ENCODE results near the gene CYP2A6. TPM values are rescaled to one million over a fixed set of nuclear protein-coding genes. Genes with fewer than 3 reads are reported as not detected.
A peak's percentile ranks its signal among the peaks of the same experiment; 100 is the strongest.

CYP2A6 gene
- total RNA-seq, 1 donor from 2014 or later: not detected

DNA sequence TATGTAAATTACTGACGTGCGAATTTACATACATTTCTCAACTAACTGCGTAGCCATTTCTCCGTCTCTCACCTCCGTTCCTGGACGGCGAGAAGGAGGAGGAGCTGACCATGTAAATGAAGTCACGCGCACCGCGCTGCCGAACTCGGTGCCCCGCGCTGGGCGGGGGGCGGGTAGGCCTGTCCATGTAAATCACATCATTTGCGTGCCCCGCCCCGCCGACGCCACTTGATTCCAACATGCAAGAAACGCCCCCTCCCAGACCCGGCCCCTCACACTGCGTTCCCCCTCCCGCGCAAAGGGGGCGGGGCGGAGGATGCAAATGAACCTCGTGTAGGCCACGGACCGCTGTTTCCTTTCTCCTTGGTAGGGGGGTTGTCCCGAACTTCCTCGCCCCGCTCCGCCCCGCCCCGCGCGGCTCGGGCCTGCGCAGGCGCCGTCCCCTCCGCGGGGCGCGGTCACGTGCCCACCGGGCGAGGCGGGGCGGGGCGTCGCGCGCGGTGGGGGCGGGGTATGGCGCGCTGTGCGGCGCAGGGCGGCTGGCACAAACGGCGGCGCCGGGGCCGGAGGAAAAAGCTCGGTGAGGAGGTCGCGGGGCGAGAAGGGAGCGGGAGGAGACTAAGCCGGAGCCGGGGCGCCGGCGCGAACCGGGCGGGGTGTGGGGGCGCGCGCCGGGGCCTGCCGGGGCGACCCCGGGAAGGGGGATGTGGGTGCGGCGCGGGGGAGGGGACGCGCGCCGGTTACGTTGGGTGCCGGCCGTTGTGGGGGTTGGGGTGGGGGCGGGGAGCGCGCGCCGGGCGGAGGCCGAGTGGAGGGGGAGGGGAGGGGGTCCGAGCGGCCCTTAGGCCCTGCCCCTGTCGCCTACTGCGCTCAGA is 51.3 kb downstream of the CYP2A6 start, which contains the start of gene EGLN2:
Gene EGLN2, plus strand, starts transcription at position 509 of the 875 bp plus-strand sequence. CDS start 1,382 bp downstream, outside the sequence.
- peaks cover 15% of the 10 kb centered on the region for H3F3A ChIP-seq (ENCODE audit: low read depth)
- H3K4me3 ChIP-seq: peak within 1 kb of the TSS; percentile 99
- no peaks in the 10 kb centered on the region for H3K36me3 ChIP-seq
- no peaks in the 10 kb centered on the region for H3K9me3 Mint-ChIP-seq
- H3K27ac ChIP-seq: peak within 1 kb of the TSS; percentile 94
- H3K27me3 ChIP-seq: no peaks in the 10 kb centered on the region
- H3K4me2 ChIP-seq: peak within 1 kb of the TSS; percentile 97
- peaks cover 5% of the 10 kb centered on the region for H3K36me3 Mint-ChIP-seq
- H3K4me1 ChIP-seq: peaks cover 25% of the 10 kb centered on the region
- TF ChIP-seq EZH2 (IDR thresholded peaks at IDR 0.05): no peak
- TF ChIP-seq, protein P1, sequence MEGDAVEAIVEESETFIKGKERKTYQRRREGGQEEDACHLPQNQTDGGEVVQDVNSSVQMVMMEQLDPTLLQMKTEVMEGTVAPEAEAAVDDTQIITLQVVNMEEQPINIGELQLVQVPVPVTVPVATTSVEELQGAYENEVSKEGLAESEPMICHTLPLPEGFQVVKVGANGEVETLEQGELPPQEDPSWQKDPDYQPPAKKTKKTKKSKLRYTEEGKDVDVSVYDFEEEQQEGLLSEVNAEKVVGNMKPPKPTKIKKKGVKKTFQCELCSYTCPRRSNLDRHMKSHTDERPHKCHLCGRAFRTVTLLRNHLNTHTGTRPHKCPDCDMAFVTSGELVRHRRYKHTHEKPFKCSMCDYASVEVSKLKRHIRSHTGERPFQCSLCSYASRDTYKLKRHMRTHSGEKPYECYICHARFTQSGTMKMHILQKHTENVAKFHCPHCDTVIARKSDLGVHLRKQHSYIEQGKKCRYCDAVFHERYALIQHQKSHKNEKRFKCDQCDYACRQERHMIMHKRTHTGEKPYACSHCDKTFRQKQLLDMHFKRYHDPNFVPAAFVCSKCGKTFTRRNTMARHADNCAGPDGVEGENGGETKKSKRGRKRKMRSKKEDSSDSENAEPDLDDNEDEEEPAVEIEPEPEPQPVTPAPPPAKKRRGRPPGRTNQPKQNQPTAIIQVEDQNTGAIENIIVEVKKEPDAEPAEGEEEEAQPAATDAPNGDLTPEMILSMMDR (IDR thresholded peaks at IDR 0.05): no peak
- TF ChIP-seq EZH2phosphoT487 (IDR thresholded peaks at IDR 0.05): no peak
- H3K9me3 ChIP-seq (ENCODE audit: low read depth): no peaks in the 10 kb centered on the region
- H3K27ac Mint-ChIP-seq: peak within 1 kb of the TSS; percentile 94
- H2AFZ ChIP-seq (replicated peaks): peak within 1 kb of the TSS; percentile 86
- peaks cover 48% of the 10 kb centered on the region for H3K4me1 Mint-ChIP-seq
- peaks cover 48% of the 10 kb centered on the region for H3K79me2 ChIP-seq (ENCODE audit: low read depth)
- H3K9ac ChIP-seq: peak within 1 kb of the TSS; percentile 83
- H4K20me1 ChIP-seq (ENCODE audit: low read depth): peaks cover 46% of the 10 kb centered on the region
- H3K4me3 Mint-ChIP-seq: peak within 1 kb of the TSS; percentile 96
- peak; percentile 100 for DNase-seq (ENCODE audit: low spot score)
- H3K27me3 Mint-ChIP-seq (ENCODE audit: insufficient read depth, low read depth): peaks cover 12% of the 10 kb centered on the region

DNA sequence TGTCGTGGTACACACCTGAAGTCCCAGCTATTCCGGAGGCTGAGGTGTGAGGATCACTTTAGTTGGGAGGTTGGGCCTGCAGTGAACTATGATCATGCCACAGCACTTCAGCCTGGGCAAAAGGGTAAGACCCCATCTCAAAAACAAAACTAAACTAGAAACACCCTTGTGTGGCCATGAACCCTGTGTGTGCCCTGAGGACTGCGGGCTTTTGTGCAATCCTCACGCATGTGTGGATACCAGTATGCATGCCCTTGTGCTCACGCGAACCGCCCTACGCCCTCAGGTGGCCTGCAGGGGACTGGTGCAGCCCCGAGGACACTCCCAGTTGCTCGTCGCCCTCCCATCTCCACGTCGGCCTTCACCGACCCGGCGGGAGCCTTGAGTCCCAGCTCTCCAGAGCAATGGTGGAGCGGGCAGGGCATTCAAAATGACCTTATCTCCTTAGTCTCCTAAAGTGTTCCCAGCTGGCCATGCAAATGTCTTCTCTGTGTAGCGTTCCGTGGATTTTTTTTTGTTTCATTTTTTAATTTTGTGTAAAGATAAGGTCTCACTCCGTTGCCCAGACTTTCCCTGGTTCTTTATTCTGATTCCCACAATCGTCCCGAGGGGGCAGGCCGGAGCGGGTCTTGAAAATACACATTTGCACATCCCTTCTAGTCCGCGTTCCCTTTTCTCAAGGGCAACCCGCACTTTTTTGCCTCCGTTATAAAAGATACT is 52.1 kb downstream of the CYP2A6 start:
- peak; percentile 91 for DNase-seq (ENCODE audit: low spot score)
- Histone ChIP-seq H4K20me1 (ENCODE audit: low read depth) (peaks cover 38% of the 10 kb centered on the region), H3K4me3 (peak overlapping the region; percentile 60), H3K27me3 (no peaks in the 10 kb centered on the region), H3K36me3 (no peaks in the 10 kb centered on the region), H3F3A (ENCODE audit: low read depth) (peaks cover 15% of the 10 kb centered on the region), H3K4me2 (peak overlapping the region; percentile 69), H3K9me3 (ENCODE audit: low read depth) (no peaks in the 10 kb centered on the region), H3K9ac (no peak overlapping the region), H2AFZ (replicated peaks) (peak overlapping the region; percentile 86), H3K79me2 (ENCODE audit: low read depth) (peaks cover 40% of the 10 kb centered on the region), H3K4me1 (peaks cover 22% of the 10 kb centered on the region), H3K27ac (peak overlapping the region; percentile 30)
- H3K9me3 Mint-ChIP-seq: no peaks in the 10 kb centered on the region
- TF ChIP-seq, protein P1 (IDR thresholded peaks at IDR 0.05): peak; percentile 45
- TF ChIP-seq EZH2phosphoT487 (IDR thresholded peaks at IDR 0.05): no peak
- TF ChIP-seq EZH2 (IDR thresholded peaks at IDR 0.05): no peak
- H3K27me3 Mint-ChIP-seq (ENCODE audit: insufficient read depth, low read depth): peaks cover 12% of the 10 kb centered on the region
- H3K36me3 Mint-ChIP-seq: peaks cover 5% of the 10 kb centered on the region
- H3K4me3 Mint-ChIP-seq: peak overlapping the region; percentile 90
- H3K4me1 Mint-ChIP-seq: peaks cover 42% of the 10 kb centered on the region
- H3K27ac Mint-ChIP-seq: peak overlapping the region; percentile 72

DNA sequence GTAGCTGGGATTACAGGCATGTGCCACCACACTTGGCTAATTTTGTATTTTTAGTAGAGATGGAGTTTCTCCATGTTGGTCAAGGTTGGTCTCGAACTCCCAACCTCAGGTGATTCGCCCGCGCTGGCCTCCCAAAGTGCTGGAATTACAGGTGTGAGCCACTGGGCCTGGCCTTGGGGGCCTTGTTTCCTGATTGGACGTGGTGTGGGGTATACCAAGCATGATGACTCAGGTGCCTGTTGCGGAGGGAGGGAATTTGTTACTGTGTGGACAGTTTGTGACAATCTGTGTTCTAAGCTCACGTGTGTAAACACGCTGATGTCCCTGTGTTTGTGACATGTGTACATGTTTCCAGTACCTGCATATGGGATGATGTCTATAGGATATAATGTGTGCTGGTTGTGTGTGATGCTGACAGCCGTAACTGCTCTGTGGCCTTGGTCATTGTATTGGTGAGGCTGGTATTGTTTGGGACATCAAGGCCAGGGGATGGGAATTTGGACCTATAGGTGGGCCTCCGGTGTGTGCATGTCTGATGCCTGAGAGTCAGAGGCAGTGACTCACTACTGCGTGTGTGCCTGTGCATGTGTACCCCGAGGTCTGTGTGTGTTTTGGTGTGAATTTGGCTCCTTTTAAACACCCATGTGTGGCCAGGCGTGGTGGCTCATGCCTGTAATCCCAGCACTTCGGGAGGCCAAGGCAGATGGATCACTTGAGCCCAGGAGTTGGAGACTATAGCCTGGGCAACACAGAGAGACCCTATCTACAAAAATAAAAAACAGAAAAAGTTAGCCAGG is 52.9 kb downstream of the CYP2A6 start:
- peak overlapping the region; percentile 90 for H3K4me3 Mint-ChIP-seq
- TF ChIP-seq, protein P1 (IDR thresholded peaks at IDR 0.05): no peak
- TF ChIP-seq EZH2 (IDR thresholded peaks at IDR 0.05): no peak
- TF ChIP-seq EZH2phosphoT487 (IDR thresholded peaks at IDR 0.05): no peak
- no peak overlapping the region for H3K27ac Mint-ChIP-seq
- H3K9me3 Mint-ChIP-seq: no peaks in the 10 kb centered on the region
- Histone ChIP-seq H3K9ac (no peak overlapping the region), H4K20me1 (ENCODE audit: low read depth) (peaks cover 30% of the 10 kb centered on the region), H3F3A (ENCODE audit: low read depth) (peaks cover 15% of the 10 kb centered on the region), H3K79me2 (ENCODE audit: low read depth) (peaks cover 32% of the 10 kb centered on the region), H3K9me3 (ENCODE audit: low read depth) (no peaks in the 10 kb centered on the region), H3K27ac (no peak overlapping the region), H3K4me3 (no peak overlapping the region), H3K27me3 (no peaks in the 10 kb centered on the region), H3K4me2 (peak overlapping the region; percentile 69), H3K36me3 (no peaks in the 10 kb centered on the region), H2AFZ (replicated peaks) (no peak overlapping the region), H3K4me1 (peaks cover 17% of the 10 kb centered on the region)
- H3K36me3 Mint-ChIP-seq: peaks cover 2% of the 10 kb centered on the region
- H3K27me3 Mint-ChIP-seq (ENCODE audit: insufficient read depth, low read depth): peaks cover 9% of the 10 kb centered on the region
- no peak for DNase-seq (ENCODE audit: low spot score)
- peaks cover 36% of the 10 kb centered on the region for H3K4me1 Mint-ChIP-seq
